SK-N-SH (cell line): ENCODE measurements around the gene IL26. TPM values are rescaled to one million over a fixed set of nuclear protein-coding genes. Genes with fewer than 3 reads are reported as not detected.

Experiments
- CTCF ChIA-PET: fragments of 300-600, 350-600 bp; formaldehyde crosslinking; extraction: SDS; loops from one replicate; lab custom pipeline; 2021; lab: Yijun Ruan, JAX
- POLR2A ChIA-PET: fragments of 350-600 bp; sonication (Branson Sonifier 250); formaldehyde crosslinking; extraction: SDS; loops from one replicate; lab custom pipeline; 2020; ENCODE audit warnings: antibody characterized with exemption, inconsistent platforms; lab: Yijun Ruan, JAX
- DNase-seq: peaks from one replicate; pipeline ENCODE4 v3.0.0; 2012
- H2AFZ ChIP-seq: fragments of 200-600 bp; sonication (generic); 2 replicates; pipeline ENCODE4 v1.8.1; 2016; ENCODE audit warnings: antibody characterized with exemption, mild to moderate bottlenecking, low read depth
- H3F3A ChIP-seq: fragments of 200-600 bp; sonication (generic); replicated peaks from 2 replicates; pipeline ENCODE3; 2016; ENCODE audit warnings: antibody characterized with exemption, mild to moderate bottlenecking; ENCODE audit not compliant: insufficient read depth
- H3K27ac ChIP-seq, 2 experiments: fragments of 200-500 bp in 1 of 2; fragments of 200-600 bp in 1 of 2; sonication (Bioruptor generic) in 1 of 2; sonication (generic), shearing (Covaris generic) in 1 of 2; 2 replicates each; pipeline versions ENCODE4 v1.5.1 to v1.6.1; 2014 to 2016; ENCODE audit warnings: low read depth in 2 of 2, inconsistent platforms in 1 of 2, low read length in 1 of 2, mild to moderate bottlenecking in 1 of 2, mixed read lengths in 1 of 2
- H3K27me3 ChIP-seq: fragments of 200-600 bp; sonication (generic), shearing (Covaris generic); 2 replicates; pipeline ENCODE4 v1.6.1; 2016; ENCODE audit warnings: mixed run types; ENCODE audit not compliant: insufficient read depth
- H3K36me3 ChIP-seq, 2 experiments: fragments of 200-500 bp in 1 of 2; fragments of 200-600 bp in 1 of 2; sonication (Bioruptor generic) in 1 of 2; sonication (generic) in 1 of 2; replicated peaks in 1 of 2; 2 replicates each; pipeline versions ENCODE3 to v1.5.1; 2014 to 2016; ENCODE audit warnings: low read length in 1 of 2, mild to moderate bottlenecking in 1 of 2; ENCODE audit not compliant: insufficient read depth in 2 of 2, control insufficient read depth in 1 of 2
- H3K4me1 ChIP-seq, 2 experiments: fragments of 200-500 bp in 1 of 2; fragments of 200-600 bp in 1 of 2; sonication (Bioruptor generic) in 1 of 2; sonication (generic), shearing (Covaris generic) in 1 of 2; 2 replicates each; pipeline versions ENCODE4 v1.5.1 to v1.6.1; 2014 to 2016; ENCODE audit warnings: low read depth in 1 of 2, low read length in 1 of 2, mixed run types in 1 of 2; ENCODE audit not compliant: insufficient read depth in 2 of 2, control insufficient read depth in 1 of 2
- H3K4me2 ChIP-seq: fragments of 200-600 bp; sonication (generic), shearing (Covaris generic); 2 replicates; pipeline ENCODE4 v1.6.1; 2017; ENCODE audit warnings: mixed run types
- H3K4me3 ChIP-seq, 2 experiments: fragments of 200-500 bp in 1 of 2; fragments of 200-600 bp in 1 of 2; sonication (Bioruptor generic) in 1 of 2; sonication (generic), shearing (Covaris generic) in 1 of 2; 2 replicates each; pipeline versions ENCODE4 v1.5.1 to v1.8.1; 2014 to 2016; ENCODE audit warnings: low read depth in 2 of 2, inconsistent platforms in 1 of 2, low read length in 1 of 2, mild to moderate bottlenecking in 1 of 2, mixed read lengths in 1 of 2, moderate library complexity in 1 of 2
- H3K79me2 ChIP-seq: fragments of 200-600 bp; sonication (generic); 2 replicates; pipeline ENCODE4 v1.8.1; 2017; ENCODE audit warnings: mild to moderate bottlenecking; ENCODE audit not compliant: insufficient read depth
- H3K9ac ChIP-seq: fragments of 200-600 bp; sonication (generic); 2 replicates; pipeline ENCODE4 v1.6.1; 2017; ENCODE audit warnings: mixed run types
- H3K9me2 ChIP-seq: fragments of 200-600 bp; sonication (generic); 2 replicates; pipeline ENCODE4 v1.6.1; 2017; ENCODE audit warnings: mixed run types
- H3K9me3 ChIP-seq: fragments of 200-600 bp; sonication (generic); 2 replicates; pipeline ENCODE4 v1.6.1; 2017; ENCODE audit warnings: mixed run types, mild to moderate bottlenecking, moderate library complexity
- H4K20me1 ChIP-seq: fragments of 200-600 bp; sonication (generic); 2 replicates; pipeline ENCODE4 v1.6.1; 2017; ENCODE audit warnings: mild to moderate bottlenecking, mixed run types; ENCODE audit not compliant: insufficient read depth
- EP300 ChIP-seq, 2 experiments: IDR thresholded peaks; 2 replicates each; pipeline versions ENCODE4 v1.4.0 to v1.6.1; 2012; ENCODE audit warnings: borderline replicate concordance in 1 of 2, low read depth in 1 of 2, low read length in 1 of 2
- EZH2phosphoT487 ChIP-seq: fragments of 200-600 bp; sonication (generic); IDR thresholded peaks from 2 replicates; pipeline ENCODE4 v1.6.1; 2017; ENCODE audit warnings: low read depth, mixed run types, mild to moderate bottlenecking, antibody characterized with exemption, moderate library complexity, borderline replicate concordance
- FOSL2 ChIP-seq: IDR thresholded peaks from 2 replicates; pipeline ENCODE4 v1.4.0; 2012; ENCODE audit warnings: low read depth, mild to moderate bottlenecking, moderate library complexity, borderline replicate concordance
- GABPA ChIP-seq: IDR thresholded peaks from 2 replicates; pipeline ENCODE4 v1.4.0; 2012; ENCODE audit warnings: low read depth, mild to moderate bottlenecking
- IRF3 ChIP-seq: fragments of 150-350 bp; IDR thresholded peaks from 2 replicates; pipeline ENCODE4 v1.6.1; 2016; ENCODE audit warnings: mild to moderate bottlenecking, low read depth, low read length
- MAX ChIP-seq: IDR thresholded peaks from 2 replicates; pipeline ENCODE4 v1.4.0; 2012; ENCODE audit warnings: low read depth
- NRF1 ChIP-seq: IDR thresholded peaks from 2 replicates; pipeline ENCODE4 v1.6.1; 2012; ENCODE audit warnings: low read depth, mild to moderate bottlenecking, low read length
- PBX3 ChIP-seq: IDR thresholded peaks from 2 replicates; pipeline ENCODE4; 2012
- RCOR1 ChIP-seq: fragments of 150-350 bp; IDR thresholded peaks from 2 replicates; pipeline ENCODE4 v1.6.1; 2017; ENCODE audit warnings: antibody characterized with exemption, low read length
- REST ChIP-seq: IDR thresholded peaks from 2 replicates; pipeline ENCODE4 v1.6.1; 2012; ENCODE audit warnings: mild to moderate bottlenecking, low read depth, low read length, moderate library complexity
- RXRA ChIP-seq: IDR thresholded peaks from 2 replicates; pipeline ENCODE4 v1.4.0; 2012; ENCODE audit warnings: low read depth, mild to moderate bottlenecking, borderline replicate concordance
- SMC3 ChIP-seq: IDR thresholded peaks from 2 replicates; pipeline ENCODE4 v1.6.1; 2012; ENCODE audit warnings: low read depth, low read length, improper control_type of control experiment
- TCF12 ChIP-seq: IDR thresholded peaks from 2 replicates; pipeline ENCODE4 v1.4.0; 2012
- TEAD4 ChIP-seq: IDR thresholded peaks from 2 replicates; pipeline ENCODE4 v1.4.0; 2012; ENCODE audit warnings: mild to moderate bottlenecking, borderline replicate concordance; ENCODE audit not compliant: insufficient read depth
- USF2 ChIP-seq: fragments of 150-350 bp; IDR thresholded peaks from 2 replicates; pipeline ENCODE4 v1.6.1; 2017; ENCODE audit warnings: antibody characterized with exemption, low read length, low read depth, borderline replicate concordance
- YY1 ChIP-seq: IDR thresholded peaks from 2 replicates; pipeline ENCODE4 v1.4.0; 2012; ENCODE audit warnings: low read depth, mild to moderate bottlenecking
- WGBS: methylation state at CpG from one replicate; pipeline ENCODE4 v1.1.6; 2017; ENCODE audit warnings: low lambda C conversion rate; 5-methylcytosine and 5-hydroxymethylcytosine counted together
- polyA plus RNA-seq, 3 experiments: library from polyadenylated mRNA; depleted of rRNA; stranded (reverse); fragments of >200 nt; gene quantifications; 2 replicates each; pipeline ENCODE4 v1.2.3, GENCODE V29; 2012

IL26 gene
- polyA plus RNA-seq, 1 of the 3 experiments (the other 2 are of a cell fraction), result not detected

- Histone ChIP-seq H4K20me1 (no peaks in the 10 kb centered on the region), H3K9me2 (no peaks in the 10 kb centered on the region), H3K4me3 (no peak overlapping the region), H3K4me1 (no peaks in the 10 kb centered on the region), H3K9me3 (no peaks in the 10 kb centered on the region), H3K27me3 (no peaks in the 10 kb centered on the region), H2AFZ (no peak overlapping the region), H3K36me3 (no peaks in the 10 kb centered on the region), H3K9ac (no peak overlapping the region), H3K79me2 (no peaks in the 10 kb centered on the region), H3F3A (no peaks in the 10 kb centered on the region), H3K4me2 (no peak overlapping the region), H3K27ac (no peak overlapping the region)
- DNase-seq, result no peak
- ChIA-PET POLR2A (no interaction called here), CTCF (interaction anchor here (0.9 kb wide), 1 partner anchor 29 kb away, joined by 3 read pairs; no protein-coding TSS in a partner anchor)
- 83% methylated on average over 5 of the region's 5 CpGs for WGBS
- TF ChIP-seq RXRA (no peak), TCF12 (no peak), EP300 (IDR thresholded peaks at IDR 0.05; ENCODE audit: borderline replicate concordance in 1 of 2, low read depth in 1 of 2, low read length in 1 of 2) (no peak), FOSL2 (no peak), YY1 (no peak), USF2 (no peak), RCOR1 (no peak), NRF1 (no peak), GABPA (no peak), SMC3 (no peak), TEAD4 (no peak), REST (no peak), IRF3 (no peak), MAX (no peak), PBX3 (no peak), EZH2phosphoT487 (no peak)
These were observed 26.5 kb upstream of the IL26 start for GRCh38 chr12:68252077-68252476.
